NCI-H1417 (cell line): ENCODE measurements around the gene FSIP1.

Source experiments
- DNase-seq, 3 experiments: peaks; one replicate each; lab custom pipeline; 2025; lab: John Stamatoyannopoulos, UW

FSIP1 gene

DNA sequence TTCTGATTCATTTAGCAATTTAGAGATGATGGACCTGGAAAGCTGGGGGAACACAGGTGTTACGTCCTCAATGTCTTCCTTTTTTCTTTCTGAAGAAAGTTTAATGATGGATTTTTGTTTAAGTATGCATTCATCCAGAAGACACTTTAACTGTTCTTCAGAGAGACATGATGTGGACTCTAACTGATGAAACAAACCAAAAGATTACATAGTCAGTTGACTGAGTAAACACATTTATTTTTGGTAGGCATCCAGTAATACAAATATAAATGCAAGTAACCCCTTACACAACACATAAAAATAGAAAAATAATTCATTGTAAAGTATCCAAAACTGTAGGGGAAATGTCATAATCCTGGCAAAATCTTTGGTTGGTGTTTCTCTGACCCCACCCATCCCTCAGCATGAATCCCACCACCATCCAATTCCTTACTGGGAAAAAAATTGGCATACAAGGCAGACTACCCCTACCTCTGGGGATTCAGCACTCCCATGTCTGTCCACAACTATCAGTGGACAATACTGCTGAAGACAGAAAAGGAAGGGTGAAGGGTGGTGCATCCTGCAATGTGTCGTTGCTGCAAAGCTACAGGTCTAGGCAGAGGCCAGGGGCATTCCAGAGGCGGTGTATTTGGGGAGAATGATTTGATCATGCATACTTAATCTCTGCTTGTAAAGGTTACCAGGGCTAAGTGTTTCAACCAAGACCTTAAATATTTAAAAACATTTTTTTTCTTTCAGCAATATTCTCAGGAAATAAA is 164.4 kb downstream of the FSIP1 start:
- no peak for DNase-seq

GRCh38 chr15:39616731-39617455 is 165.7 kb downstream of the FSIP1 start:
- DNase-seq, result no peak

- no peak for DNase-seq
These were observed 168.8 kb downstream of the FSIP1 start for GRCh38 chr15:39613861-39614260.

- no peak for DNase-seq
These were observed 169.4 kb downstream of the FSIP1 start for GRCh38 chr15:39613271-39613670.

- no peak for DNase-seq
These were observed 172.0 kb downstream of the FSIP1 start for GRCh38 chr15:39610665-39611064.

DNA sequence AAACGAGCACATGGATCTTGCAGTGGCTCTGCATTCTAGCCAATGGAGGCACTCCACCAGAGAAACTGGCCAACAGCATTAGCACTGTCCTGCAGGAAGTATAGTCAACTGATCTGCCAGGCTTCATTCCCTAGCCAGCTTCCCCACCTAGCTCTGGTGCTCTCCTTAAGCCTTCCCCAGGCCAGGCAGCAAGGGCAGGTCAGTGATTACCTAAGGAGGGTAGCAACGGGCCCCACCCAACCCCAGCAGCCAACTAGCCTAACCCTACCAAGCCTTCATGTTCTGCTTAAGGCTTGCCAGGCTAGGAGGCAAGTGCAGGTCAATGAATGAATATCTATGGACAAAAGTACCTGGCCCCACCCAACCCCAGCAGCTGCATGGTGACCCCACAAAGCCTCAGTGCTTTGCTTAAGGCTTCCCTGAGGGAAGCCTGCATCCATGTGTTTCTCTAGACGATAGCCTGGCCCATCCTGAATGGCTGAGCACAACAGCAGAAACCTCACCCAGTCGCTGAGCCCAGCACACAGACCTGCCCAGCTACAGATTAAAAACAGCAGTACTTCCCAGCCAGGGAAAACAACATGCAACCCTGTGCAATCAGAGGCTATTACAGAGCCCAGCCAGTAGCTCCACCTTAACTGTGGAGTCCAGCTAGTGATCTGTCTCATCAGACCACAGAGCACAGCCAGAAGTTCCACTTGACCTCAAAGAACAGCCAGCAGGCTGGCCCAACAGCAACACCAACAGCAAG is 173.3 kb downstream of the FSIP1 start:
- no peak for DNase-seq

- DNase-seq, result no peak
These were observed 174.2 kb downstream of the FSIP1 start for GRCh38 chr15:39608185-39609139.

DNA sequence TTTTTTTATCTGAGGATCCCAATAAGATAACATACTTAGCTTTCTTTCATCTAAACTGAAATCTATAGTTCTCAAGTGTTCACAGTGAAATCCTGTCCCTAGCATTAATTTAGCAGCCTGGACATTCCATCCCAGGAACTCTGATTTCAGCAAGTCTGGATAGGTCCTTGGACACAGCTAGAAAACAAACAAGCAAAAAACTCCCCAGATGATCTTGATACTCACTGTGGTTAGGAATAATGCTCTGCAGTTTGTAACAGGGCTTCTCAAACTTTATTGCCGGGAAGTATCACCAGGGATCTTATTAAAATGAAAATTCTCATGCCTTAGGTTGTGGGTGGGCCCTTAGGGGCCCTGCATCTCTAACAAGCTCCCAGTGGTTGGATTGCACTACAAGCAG is 177.5 kb downstream of the FSIP1 start:
- DNase-seq, result no peak

DNA sequence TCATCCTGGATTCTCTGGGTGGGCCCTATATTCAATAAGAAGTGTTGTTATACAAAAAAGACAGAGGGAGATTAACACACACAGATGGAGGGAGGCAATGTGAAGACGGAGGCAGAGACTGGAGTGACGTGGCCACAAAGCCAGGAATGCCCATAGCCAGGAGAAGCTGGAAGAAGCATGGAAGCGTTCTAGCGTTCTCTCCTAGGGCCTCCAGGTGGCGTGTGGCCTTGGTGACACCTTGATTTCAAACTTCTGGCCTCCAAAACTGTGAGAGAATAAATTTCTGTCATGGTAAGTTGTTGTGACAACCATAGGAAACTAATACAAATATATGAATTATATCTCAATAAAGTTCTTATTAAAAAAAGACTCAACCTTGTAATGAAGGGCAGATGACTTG is 180.5 kb downstream of the FSIP1 start:
- no peak for DNase-seq

- no peak for DNase-seq
These were observed 182.8 kb downstream of the FSIP1 start for GRCh38 chr15:39599871-39600270.

- DNase-seq, result no peak
These were observed 183.4 kb downstream of the FSIP1 start for GRCh38 chr15:39598958-39599845.

- no peak for DNase-seq
These were observed 184.3 kb downstream of the FSIP1 start for GRCh38 chr15:39598186-39598850.

- DNase-seq, result no peak
These were observed 184.9 kb downstream of the FSIP1 start for GRCh38 chr15:39597751-39598185.

DNA sequence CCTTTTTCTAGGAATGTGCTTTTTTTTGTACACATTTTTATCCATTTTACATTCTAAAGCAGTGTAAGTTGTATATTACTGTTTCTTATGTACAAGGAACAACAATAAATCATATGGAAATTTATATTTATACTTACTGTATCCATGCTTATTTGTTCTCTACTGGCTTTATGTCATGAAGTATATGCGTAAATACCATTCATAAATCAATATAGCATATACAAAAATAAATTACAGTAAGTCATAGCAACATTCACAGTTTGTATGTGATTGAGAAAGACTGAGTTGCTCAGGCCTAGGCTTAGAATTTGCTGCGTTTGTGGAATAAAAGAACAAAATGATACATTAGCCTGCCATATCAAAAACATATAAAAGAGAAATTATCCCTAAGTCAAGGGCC is 185.3 kb downstream of the FSIP1 start:
- no peak for DNase-seq

GRCh38 chr15:39596358-39597051 is 186.1 kb downstream of the FSIP1 start:
- DNase-seq, result no peak

DNA sequence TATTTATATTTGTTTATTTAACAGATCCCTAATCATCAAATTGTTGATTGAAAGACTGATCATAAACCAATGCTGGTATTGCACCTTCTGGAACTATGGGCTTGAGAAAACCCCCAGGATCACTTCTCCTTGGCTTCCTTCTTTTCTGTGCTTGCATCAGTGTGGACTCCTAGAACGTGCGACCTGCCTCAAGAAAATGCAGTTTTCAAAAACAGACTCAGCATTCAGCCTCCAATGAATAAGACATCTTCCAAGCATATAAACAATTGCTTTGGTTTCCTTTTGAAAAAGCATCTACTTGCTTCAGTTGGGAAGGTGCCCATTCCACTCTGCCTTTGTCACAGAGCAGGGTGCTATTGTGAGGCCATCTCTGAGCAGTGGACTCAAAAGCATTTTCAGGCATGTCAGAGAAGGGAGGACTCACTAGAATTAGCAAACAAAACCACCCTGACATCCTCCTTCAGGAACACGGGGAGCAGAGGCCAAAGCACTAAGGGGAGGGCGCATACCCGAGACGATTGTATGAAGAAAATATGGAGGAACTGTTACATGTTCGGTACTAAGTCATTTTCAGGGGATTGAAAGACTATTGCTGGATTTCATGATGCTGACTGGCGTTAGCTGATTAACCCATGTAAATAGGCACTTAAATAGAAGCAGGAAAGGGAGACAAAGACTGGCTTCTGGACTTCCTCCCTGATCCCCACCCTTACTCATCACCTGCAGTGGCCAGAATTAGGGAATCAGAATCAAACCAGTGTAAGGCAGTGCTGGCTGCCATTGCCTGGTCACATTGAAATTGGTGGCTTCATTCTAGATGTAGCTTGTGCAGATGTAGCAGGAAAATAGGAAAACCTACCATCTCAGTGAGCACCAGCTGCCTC is 187.1 kb downstream of the FSIP1 start:
- no peak for DNase-seq

DNA sequence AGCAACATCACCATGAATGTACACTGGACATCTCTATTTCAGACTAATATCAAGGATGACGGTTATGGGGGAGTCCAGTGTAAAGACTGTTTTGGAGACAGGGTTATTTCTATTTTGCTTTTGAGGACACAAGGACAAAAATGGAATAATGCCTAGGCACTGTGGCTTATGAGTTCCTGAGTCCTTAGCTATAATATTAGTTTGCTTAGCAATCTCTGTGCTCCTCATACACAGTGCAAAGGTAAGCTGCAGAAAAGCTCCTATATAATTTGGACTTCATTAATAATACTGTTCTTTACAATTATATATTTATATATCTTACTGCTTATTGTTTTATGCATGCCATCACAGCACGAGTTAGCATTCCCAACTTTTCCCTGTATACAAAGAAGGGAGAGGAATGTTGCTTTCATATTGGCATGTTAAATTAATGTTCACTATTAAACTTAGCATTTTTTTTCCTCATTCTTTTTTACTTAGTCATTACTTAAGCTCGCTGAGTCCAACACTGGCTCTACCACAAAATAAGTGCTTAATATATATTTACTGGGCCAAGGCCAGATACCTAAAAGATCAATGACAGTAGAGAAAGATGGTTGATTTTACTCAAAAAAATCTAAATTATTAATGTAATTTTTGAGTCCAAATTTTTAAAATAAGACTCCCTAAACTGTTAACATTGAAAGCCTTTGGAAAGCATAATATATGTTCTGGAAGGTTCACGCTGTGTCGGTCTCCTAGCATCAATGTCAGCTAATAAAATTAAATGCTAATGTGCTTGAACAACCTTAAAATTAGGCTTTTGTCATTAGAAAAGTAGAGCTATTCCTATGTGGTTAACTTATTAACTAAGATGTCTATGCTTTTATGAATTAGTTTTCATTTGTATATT is 187.9 kb downstream of the FSIP1 start:
- DNase-seq, result no peak
